ENCODE measurements around the gene IGSF9.
A peak's percentile ranks its signal among the peaks of the same experiment; 100 is the strongest.

IGSF9 gene

DNA sequence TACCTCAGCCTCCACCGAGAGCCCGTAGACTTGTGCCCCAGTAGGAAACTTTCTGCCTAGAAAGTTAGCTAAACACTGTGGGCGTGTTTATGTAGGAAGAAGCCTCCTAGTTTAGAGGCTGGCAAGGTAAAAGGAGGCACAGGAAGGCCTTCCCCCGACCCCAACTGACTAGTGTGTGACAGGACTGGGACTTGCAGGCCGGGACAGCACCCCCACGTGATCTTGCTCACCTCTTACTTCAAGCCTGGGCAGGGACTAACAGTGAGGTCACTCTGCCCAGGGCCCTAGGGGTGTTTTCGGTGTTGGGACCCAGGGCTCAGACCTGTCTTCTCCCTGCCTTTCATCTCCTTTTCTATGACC lies 19.7 kb downstream of the IGSF9 start:
- ATAC-seq (ENCODE audit: low read depth) (peak; percentile 8), DNase-seq (ENCODE audit: low spot score) (no peak)
- Histone ChIP-seq H3K27ac (ENCODE audit: poor library complexity, severe bottlenecking) (peak overlapping the region; percentile 94), H3K4me3 (ENCODE audit: severe bottlenecking) (peak overlapping the region; percentile 87), H3K4me1 (ENCODE audit: insufficient read depth, poor library complexity, severe bottlenecking) (peaks cover 15% of the 10 kb centered on the region), H3K27me3 (ENCODE audit: insufficient read depth, poor library complexity, severe bottlenecking) (no peaks in the 10 kb centered on the region), H3K9me3 (ENCODE audit: severe bottlenecking) (no peaks in the 10 kb centered on the region), H3K36me3 (ENCODE audit: low read depth) (peaks cover 26% of the 10 kb centered on the region)
- TF ChIP-seq, protein P1, sequence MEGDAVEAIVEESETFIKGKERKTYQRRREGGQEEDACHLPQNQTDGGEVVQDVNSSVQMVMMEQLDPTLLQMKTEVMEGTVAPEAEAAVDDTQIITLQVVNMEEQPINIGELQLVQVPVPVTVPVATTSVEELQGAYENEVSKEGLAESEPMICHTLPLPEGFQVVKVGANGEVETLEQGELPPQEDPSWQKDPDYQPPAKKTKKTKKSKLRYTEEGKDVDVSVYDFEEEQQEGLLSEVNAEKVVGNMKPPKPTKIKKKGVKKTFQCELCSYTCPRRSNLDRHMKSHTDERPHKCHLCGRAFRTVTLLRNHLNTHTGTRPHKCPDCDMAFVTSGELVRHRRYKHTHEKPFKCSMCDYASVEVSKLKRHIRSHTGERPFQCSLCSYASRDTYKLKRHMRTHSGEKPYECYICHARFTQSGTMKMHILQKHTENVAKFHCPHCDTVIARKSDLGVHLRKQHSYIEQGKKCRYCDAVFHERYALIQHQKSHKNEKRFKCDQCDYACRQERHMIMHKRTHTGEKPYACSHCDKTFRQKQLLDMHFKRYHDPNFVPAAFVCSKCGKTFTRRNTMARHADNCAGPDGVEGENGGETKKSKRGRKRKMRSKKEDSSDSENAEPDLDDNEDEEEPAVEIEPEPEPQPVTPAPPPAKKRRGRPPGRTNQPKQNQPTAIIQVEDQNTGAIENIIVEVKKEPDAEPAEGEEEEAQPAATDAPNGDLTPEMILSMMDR (IDR thresholded peaks at IDR 0.05; ENCODE audit: poor library complexity, severe bottlenecking), result no peak

GRCh38 chr1:159924791-159925718 lies 20.4 kb downstream of the IGSF9 start, which contains the start of gene TAGLN2:
Gene TAGLN2 (minus strand): TSS chr1:159925507. CDS start chr1:159920509, 4,998 bp downstream.
- ATAC-seq (ENCODE audit: low read depth) (peak; percentile 76), DNase-seq (ENCODE audit: low spot score) (peak; percentile 92)
- Histone ChIP-seq H3K9me3 (ENCODE audit: severe bottlenecking) (no peaks in the 10 kb centered on the region), H3K4me3 (ENCODE audit: severe bottlenecking) (peak within 1 kb of the TSS; percentile 87), H3K36me3 (ENCODE audit: low read depth) (peaks cover 33% of the 10 kb centered on the region), H3K4me1 (ENCODE audit: insufficient read depth, poor library complexity, severe bottlenecking) (peaks cover 15% of the 10 kb centered on the region), H3K27me3 (ENCODE audit: insufficient read depth, poor library complexity, severe bottlenecking) (no peaks in the 10 kb centered on the region), H3K27ac (ENCODE audit: poor library complexity, severe bottlenecking) (peak within 1 kb of the TSS; percentile 94)
- TF ChIP-seq, protein P1 (IDR thresholded peaks at IDR 0.05; ENCODE audit: poor library complexity, severe bottlenecking), result no peak

- H3K27me3 ChIP-seq (ENCODE audit: insufficient read depth, poor library complexity, severe bottlenecking), result no peaks in the 10 kb centered on the region
- H3K27ac ChIP-seq (ENCODE audit: poor library complexity, severe bottlenecking), result peak overlapping the region; percentile 94
- H3K4me1 ChIP-seq (ENCODE audit: insufficient read depth, poor library complexity, severe bottlenecking), result peaks cover 15% of the 10 kb centered on the region
- no peaks in the 10 kb centered on the region for H3K9me3 ChIP-seq (ENCODE audit: severe bottlenecking)
- peaks cover 37% of the 10 kb centered on the region for H3K36me3 ChIP-seq (ENCODE audit: low read depth)
- peak; percentile 92 for DNase-seq (ENCODE audit: low spot score)
- TF ChIP-seq, protein P1 (IDR thresholded peaks at IDR 0.05; ENCODE audit: poor library complexity, severe bottlenecking), result no peak
- peak overlapping the region; percentile 87 for H3K4me3 ChIP-seq (ENCODE audit: severe bottlenecking)
- ATAC-seq (ENCODE audit: low read depth), result peak; percentile 28
Observed at GRCh38 chr1:159924025-159924790, 21.2 kb downstream of the IGSF9 start.

- Histone ChIP-seq H3K9me3 (ENCODE audit: severe bottlenecking) (no peaks in the 10 kb centered on the region), H3K4me1 (ENCODE audit: insufficient read depth, poor library complexity, severe bottlenecking) (peaks cover 15% of the 10 kb centered on the region), H3K4me3 (ENCODE audit: severe bottlenecking) (peak overlapping the region; percentile 87), H3K27ac (ENCODE audit: poor library complexity, severe bottlenecking) (peak overlapping the region; percentile 94), H3K27me3 (ENCODE audit: insufficient read depth, poor library complexity, severe bottlenecking) (no peaks in the 10 kb centered on the region), H3K36me3 (ENCODE audit: low read depth) (peaks cover 45% of the 10 kb centered on the region)
- ATAC-seq (ENCODE audit: low read depth), result peak; percentile 56
- DNase-seq (ENCODE audit: low spot score), result no peak
- TF ChIP-seq, protein P1 (IDR thresholded peaks at IDR 0.05; ENCODE audit: poor library complexity, severe bottlenecking), result no peak
Observed at GRCh38 chr1:159923203-159924024, 22.0 kb downstream of the IGSF9 start.

All from RWPE2 (cell line).